GM21576 (cell line): ENCODE measurements around the gene IFNA6.
"Not testable (repeated sequence)": the region's sequence is repeated elsewhere in the genome, so short reads cannot be mapped to it uniquely, and the experiment has no call there.

Experiments
- ATAC-seq: cut with Tn5 transposase; IDR thresholded peaks from one replicate; pipeline ENCODE4 v1.9.1; 2021; ENCODE audit warnings: mild to moderate bottlenecking, moderate library complexity; ENCODE audit not compliant: unreplicated experiment

Gene IFNA6

GRCh38 chr9:21350787-21351186 is at the start of gene IFNA6:
Gene IFNA6, minus strand, starts transcription at chr9:21350887. Its CDS starts 0 bp downstream, at chr9:21350887.
- ATAC-seq, result no peak

GRCh38 chr9:21399956-21400355 is 49.3 kb upstream of the IFNA6 start:
- no peak for ATAC-seq

- ATAC-seq, result no peak
These were observed 48.3 kb upstream of the IFNA6 start for GRCh38 chr9:21398955-21399489.

GRCh38 chr9:21395778-21396717 is 45.4 kb upstream of the IFNA6 start:
- ATAC-seq, result peak; percentile 77

- ATAC-seq, result peak; percentile 69
These were observed 41.6 kb upstream of the IFNA6 start for GRCh38 chr9:21392270-21392669.

- ATAC-seq, result no peak
These were observed 34.5 kb upstream of the IFNA6 start, which contains the start of gene IFNA2 for GRCh38 chr9:21385131-21385670. Gene IFNA2, minus strand, starts transcription at chr9:21385398. Its CDS starts 69 bp downstream, at chr9:21385329.

GRCh38 chr9:21383627-21384026 is 32.9 kb upstream of the IFNA6 start:
- no peak for ATAC-seq

GRCh38 chr9:21381448-21382339 is 31.0 kb upstream of the IFNA6 start:
- ATAC-seq, result peak; percentile 98

GRCh38 chr9:21371467-21371866 is 20.8 kb upstream of the IFNA6 start:
- ATAC-seq, result not testable (repeated sequence)

- ATAC-seq, result no peak
These were observed 17.3 kb upstream of the IFNA6 start, which contains the start of gene IFNA13 for GRCh38 chr9:21367957-21368356. Gene IFNA13, minus strand, starts transcription at chr9:21368057. Its CDS starts 47 bp downstream, at chr9:21368010.

GRCh38 chr9:21367169-21367568 is 16.5 kb upstream of the IFNA6 start:
- peak; percentile 94 for ATAC-seq

GRCh38 chr9:21362287-21362686 is 11.6 kb upstream of the IFNA6 start:
- no peak for ATAC-seq

- peak; percentile 93 for ATAC-seq
These were observed 7.1 kb upstream of the IFNA6 start for GRCh38 chr9:21357479-21358460.

GRCh38 chr9:21348430-21348970 is 2.2 kb downstream of the IFNA6 start:
- no peak for ATAC-seq

- no peak for ATAC-seq
These were observed 10.0 kb downstream of the IFNA6 start for GRCh38 chr9:21340735-21341134.

GRCh38 chr9:21336457-21336856 is 14.2 kb downstream of the IFNA6 start:
- ATAC-seq, result no peak

GRCh38 chr9:21334701-21335632 is 15.7 kb downstream of the IFNA6 start, which contains the start of gene KLHL9:
Gene KLHL9, minus strand, starts transcription at chr9:21335404. Its CDS starts 545 bp downstream, at chr9:21334859.
- ATAC-seq, result peak; percentile 89

- no peak for ATAC-seq
These were observed 17.5 kb downstream of the IFNA6 start for GRCh38 chr9:21333226-21333625.
